ENCODE data around the gene WNT7B. TPM values are rescaled to one million over a fixed set of nuclear protein-coding genes. Genes with fewer than 3 reads are reported as not detected.

WNT7B gene
- total RNA-seq, 4 donors from 2014 or later: not detected

DNA sequence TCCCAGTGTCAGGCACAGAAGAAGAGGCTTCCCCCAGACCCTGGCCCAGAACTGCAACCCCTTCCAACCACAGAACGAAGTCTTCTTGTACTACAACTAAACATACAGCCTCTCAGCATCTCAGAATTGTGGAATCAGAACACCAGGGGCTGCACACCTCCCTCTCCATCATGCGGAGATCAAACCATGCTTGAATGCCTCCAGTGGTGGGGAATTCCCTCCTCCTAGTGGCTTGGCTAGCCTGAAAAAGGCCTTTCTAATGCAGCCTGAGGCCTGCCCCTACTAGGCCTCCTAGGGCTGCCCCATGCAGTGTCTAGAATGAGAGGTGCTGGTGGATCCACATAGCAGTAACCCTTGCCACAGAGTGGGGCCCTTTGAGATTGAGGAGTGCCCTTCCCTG, 62.7 kb downstream of the WNT7B start:
- no peak overlapping the region for H3K27ac ChIP-seq
- TF ChIP-seq, protein P1, sequence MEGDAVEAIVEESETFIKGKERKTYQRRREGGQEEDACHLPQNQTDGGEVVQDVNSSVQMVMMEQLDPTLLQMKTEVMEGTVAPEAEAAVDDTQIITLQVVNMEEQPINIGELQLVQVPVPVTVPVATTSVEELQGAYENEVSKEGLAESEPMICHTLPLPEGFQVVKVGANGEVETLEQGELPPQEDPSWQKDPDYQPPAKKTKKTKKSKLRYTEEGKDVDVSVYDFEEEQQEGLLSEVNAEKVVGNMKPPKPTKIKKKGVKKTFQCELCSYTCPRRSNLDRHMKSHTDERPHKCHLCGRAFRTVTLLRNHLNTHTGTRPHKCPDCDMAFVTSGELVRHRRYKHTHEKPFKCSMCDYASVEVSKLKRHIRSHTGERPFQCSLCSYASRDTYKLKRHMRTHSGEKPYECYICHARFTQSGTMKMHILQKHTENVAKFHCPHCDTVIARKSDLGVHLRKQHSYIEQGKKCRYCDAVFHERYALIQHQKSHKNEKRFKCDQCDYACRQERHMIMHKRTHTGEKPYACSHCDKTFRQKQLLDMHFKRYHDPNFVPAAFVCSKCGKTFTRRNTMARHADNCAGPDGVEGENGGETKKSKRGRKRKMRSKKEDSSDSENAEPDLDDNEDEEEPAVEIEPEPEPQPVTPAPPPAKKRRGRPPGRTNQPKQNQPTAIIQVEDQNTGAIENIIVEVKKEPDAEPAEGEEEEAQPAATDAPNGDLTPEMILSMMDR (IDR thresholded peaks at IDR 0.05): no peak
- TF ChIP-seq POLR2A (IDR thresholded peaks at IDR 0.05): no peak

DNA sequence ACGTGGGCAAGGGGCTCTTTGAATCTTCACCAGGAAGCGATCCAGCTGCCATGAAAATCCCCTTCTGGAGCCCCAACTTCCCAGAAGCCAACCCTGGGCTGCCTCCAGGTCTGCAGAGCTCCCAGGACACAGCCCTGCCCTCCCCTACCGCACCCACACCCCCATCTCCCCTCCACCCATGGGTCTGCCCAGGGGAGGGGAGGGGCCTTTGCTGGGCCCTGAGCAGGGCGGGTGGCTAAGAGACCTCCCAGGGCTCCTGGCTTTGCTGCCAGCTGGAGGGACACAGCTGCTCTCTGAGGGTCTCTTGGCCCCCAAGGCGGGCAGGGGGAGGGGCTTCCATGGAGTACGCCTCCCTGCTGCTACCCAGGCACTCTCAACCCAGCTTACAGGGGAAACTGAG, 64.1 kb downstream of the WNT7B start:
- no peaks in the 10 kb centered on the region for H3K4me1 ChIP-seq
- DNase-seq: no peak
- no peak overlapping the region for H3K4me3 ChIP-seq
- H3K27ac ChIP-seq: no peak overlapping the region
- H3K36me3 ChIP-seq: no peaks in the 10 kb centered on the region
- TF ChIP-seq, protein P1 (IDR thresholded peaks at IDR 0.05): no peak
- no peak for TF ChIP-seq POLR2A (IDR thresholded peaks at IDR 0.05)
- H3K27me3 ChIP-seq: no peaks in the 10 kb centered on the region
- H3K9me3 ChIP-seq: peaks cover 0 to 4% (median 0%) of the 10 kb centered on the region in 4 donors

More for the DNA sequence above, 62.7 kb downstream of the WNT7B start:
- Histone ChIP-seq H3K9me3 (peaks cover 0 to 4% (median 0%) of the 10 kb centered on the region in 4 donors), H3K27me3 (no peaks in the 10 kb centered on the region), H3K36me3 (no peaks in the 10 kb centered on the region), H3K4me1 (no peaks in the 10 kb centered on the region), H3K4me3 (no peak overlapping the region)
- DNase-seq: no peak

DNA sequence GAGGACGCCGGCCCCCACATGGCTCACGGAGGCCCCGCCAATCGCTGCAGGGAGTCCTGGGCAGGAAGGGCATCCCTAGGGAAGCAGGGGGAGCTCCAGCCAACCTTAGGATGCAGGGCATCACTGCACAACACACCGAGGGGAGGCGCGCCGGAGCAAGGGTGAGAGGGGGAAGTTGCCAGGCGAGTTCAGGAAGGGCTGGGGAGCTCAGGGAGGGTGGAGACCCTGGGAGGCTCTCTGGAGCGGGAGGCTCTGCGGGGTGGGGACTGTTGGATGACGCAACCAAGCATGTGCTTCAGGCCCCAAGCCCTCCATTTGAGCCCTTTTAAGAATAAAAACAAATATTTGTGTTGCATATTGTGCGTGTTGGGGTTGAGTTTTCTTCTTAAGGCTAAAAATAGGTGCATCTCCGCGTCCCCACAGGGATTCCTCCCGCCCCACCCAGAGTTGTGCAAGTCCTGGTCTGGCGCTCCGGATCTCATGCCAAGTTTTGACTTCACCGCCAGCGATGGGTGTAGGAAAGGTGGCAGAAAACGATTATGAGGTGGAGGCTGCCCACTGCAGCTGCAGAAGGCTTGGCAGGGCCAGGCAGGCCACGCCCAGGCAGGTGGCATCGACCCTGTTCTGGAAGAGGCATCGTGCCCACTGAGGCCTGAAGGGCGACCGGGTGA, 65.2 kb downstream of the WNT7B start:
- H3K36me3 ChIP-seq: no peaks in the 10 kb centered on the region
- no peak for DNase-seq
- no peaks in the 10 kb centered on the region for H3K4me1 ChIP-seq
- no peak overlapping the region for H3K27ac ChIP-seq
- H3K27me3 ChIP-seq: no peaks in the 10 kb centered on the region
- peaks cover 0 to 4% (median 0%) of the 10 kb centered on the region in 4 donors for H3K9me3 ChIP-seq
- H3K4me3 ChIP-seq: no peak overlapping the region
- TF ChIP-seq, protein P1 (IDR thresholded peaks at IDR 0.05): no peak
- no peak for TF ChIP-seq POLR2A (IDR thresholded peaks at IDR 0.05)

DNA sequence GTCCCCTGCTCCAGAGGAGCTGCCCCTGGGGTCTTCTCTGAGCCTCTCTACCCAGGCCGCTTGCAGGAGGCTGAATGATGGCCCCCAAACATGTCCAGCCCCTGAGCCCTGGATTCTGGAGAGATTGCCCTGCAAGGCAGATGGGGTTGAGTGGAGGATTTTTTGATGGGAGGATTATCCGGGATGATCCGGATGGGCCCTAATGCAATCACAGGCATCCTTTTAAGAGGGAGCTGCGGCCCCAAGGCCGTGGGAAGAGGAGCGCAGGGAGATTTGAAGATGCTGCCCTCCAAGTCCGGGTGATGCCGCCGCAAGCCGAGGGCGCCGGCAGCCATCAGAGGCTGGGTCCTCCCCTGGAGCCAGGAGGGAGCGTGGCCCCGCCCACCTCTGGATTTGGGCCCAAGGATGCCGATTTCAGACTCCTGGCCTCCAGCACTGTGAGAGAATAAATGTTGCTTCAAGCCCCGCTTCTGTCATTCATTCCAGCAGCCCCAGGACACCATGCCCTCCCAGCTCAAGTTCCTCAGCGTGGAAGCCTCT, 66.0 kb downstream of the WNT7B start:
- H3K9me3 ChIP-seq: peaks cover 0 to 4% (median 0%) of the 10 kb centered on the region in 4 donors
- no peak overlapping the region for H3K4me3 ChIP-seq
- TF ChIP-seq, protein P1 (IDR thresholded peaks at IDR 0.05): no peak
- TF ChIP-seq POLR2A (IDR thresholded peaks at IDR 0.05): no peak
- H3K36me3 ChIP-seq: no peaks in the 10 kb centered on the region
- H3K27me3 ChIP-seq: no peaks in the 10 kb centered on the region
- H3K27ac ChIP-seq: no peak overlapping the region
- DNase-seq: no peak
- no peaks in the 10 kb centered on the region for H3K4me1 ChIP-seq

DNA sequence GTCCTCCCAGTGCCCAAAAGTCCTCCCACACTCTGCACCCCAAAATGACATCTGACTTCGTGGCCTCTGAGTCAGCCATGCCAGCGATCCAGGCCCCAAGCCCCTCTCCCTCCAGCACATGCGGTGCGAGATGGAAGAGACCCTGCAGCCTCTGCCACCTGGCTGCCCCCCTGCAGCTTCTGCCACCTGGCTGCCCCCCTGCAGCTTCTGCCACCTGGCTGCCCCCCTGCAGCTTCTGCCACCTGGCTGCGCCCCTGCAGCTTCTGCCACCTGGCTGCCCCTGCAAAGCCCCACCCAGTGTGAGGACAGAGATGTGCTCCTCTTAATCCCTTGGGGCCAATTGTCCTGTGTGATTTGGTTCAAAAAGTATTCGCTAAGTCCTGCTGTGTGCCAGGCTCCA, 68.0 kb downstream of the WNT7B start:
- peaks cover 0 to under 1% (median 0%) of the 10 kb centered on the region in 4 donors for H3K4me1 ChIP-seq

More for the DNA sequence above, 68.0 kb downstream of the WNT7B start:
- H3K27me3 ChIP-seq: no peaks in the 10 kb centered on the region
- H3K4me3 ChIP-seq: no peak overlapping the region
- H3K27ac ChIP-seq: no peak overlapping the region
- TF ChIP-seq, protein P1 (IDR thresholded peaks at IDR 0.05): no peak
- no peak for TF ChIP-seq POLR2A (IDR thresholded peaks at IDR 0.05)
- no peaks in the 10 kb centered on the region for H3K9me3 ChIP-seq
- no peaks in the 10 kb centered on the region for H3K36me3 ChIP-seq
- no peak for DNase-seq

Data from Peyer's patch (tissue), 4 donors.